T1000 (cell line): Measurements from ENCODE around the gene HTR3A.

Experiments
- DNase-seq: peaks from one replicate; lab custom pipeline; 2025; ENCODE audit warnings: mixed read lengths; lab: John Stamatoyannopoulos, UW

The HTR3A gene

DNA sequence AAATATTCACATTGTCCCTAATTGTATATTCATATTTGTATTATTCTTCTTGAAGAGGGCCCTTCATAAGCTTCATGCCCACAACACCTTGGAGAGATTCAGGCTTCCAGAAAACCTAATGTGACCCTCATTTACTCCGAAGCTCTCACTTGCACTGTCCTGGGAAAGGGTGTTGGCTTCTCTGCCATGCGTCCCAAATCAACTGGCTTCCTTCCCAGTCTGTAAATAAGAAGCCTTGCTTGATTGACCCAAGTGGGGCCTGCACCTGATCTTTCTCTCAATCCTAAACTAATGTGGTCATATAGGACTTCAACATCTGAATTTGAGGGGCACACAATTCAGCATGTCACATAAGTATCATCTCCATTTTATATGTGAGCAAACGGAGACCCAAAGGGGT, 44.1 kb downstream of the HTR3A start:
- DNase-seq: no peak

DNA sequence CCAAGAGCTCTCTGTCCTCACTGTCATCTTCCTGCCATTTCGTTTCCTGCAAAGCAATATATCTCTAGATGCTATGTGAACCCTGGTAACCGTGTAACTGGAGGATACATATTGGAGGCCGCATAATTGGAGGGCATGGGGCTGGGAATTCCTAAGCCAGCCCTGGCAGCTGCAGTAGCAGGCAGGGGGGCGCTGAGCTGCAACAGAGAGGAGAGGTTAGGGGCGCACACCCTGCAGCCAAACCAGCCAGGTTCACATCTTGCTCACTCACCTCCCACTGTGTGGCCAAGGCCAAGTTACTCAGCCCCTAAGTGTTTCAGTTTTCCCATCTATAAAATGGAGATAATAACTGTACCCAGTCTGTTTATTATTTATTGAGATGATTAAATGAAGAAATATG, 44.7 kb downstream of the HTR3A start:
- DNase-seq: no peak

DNA sequence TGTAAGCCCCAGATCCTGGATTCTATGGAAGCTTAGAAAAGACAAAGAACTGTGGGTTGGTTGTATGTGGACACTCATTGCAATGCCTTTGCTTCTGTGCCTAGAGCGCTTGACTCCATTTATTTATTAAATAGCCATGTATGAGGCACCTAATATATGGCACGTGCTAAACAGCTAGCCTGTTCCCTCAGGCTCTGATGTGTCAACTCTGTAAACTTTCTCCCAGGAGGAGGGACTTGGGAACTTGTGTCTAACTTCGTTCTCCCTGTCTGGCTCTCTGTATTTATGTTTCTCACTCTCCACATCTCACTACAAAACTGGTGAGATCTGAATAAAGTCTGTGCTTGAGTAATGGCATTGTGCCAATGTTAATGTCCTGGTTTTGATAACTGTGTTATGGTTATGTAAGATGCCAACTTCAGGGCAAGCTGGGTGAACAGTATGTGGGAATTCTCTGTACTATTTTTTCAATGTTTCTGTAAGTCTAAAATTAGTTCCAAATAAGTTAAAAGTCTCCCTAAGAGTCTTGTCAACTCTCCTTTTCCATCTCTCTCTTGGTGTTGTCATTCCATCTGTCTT, 50.5 kb downstream of the HTR3A start:
- DNase-seq: no peak

DNA sequence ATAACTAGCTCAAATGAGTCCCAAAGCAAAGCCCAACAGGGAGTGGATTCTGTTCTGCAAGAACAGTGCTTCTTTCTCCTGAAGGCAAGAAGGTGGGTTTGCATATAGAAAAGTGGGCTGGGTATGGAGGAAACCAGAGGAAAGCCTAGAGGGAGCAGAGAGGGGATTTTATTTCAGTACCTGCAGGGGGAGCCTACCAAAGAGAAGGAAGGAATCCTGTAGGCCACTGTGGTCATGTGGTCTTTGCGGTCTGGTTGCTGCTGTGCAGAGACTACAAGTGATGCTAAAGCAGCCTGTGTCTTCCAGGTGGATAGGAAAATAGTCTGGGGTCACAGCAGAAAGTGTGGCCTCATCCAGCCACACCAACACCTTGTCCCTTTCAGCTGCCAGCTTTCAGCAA, 51.4 kb downstream of the HTR3A start:
- no peak for DNase-seq

DNA sequence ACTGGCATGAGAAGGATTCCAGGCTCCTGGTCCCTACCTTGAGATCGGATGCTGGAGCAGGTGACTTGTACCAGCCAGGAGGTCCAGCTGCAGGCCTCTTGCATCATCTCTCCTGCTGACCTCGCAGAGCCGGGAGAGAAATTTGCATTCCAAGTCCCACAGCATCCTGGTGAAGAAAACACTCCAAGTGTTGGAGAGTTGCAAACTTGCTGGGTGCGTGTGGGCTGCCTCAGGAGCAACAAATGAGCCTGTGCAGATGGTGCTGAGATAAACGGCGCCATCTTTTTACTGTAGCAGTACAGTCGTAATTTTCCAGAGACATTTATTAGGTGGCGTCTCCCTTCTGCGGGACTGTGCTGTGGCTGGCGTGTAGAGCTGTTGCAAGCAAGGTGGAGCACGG, 52.5 kb downstream of the HTR3A start:
- no peak for DNase-seq

DNA sequence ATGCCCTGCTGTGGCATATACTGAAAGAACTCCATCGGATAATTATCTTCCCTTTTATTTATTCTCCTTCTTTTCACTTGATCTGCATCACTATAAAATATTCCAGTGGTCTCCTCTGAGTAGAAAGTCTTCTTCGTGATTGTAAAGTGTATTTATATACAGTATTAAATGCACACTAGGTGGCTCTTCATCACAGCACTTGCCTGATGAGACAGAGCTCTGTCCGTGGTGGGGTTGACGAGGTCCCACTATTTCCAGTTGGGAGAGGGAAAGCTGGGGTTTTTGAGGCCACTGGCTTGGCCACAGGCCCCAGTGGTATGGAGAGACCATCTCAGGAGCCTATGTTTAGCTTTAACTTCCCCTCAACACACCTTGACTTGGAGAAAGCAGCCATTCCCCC, 53.0 kb downstream of the HTR3A start:
- DNase-seq: no peak

DNA sequence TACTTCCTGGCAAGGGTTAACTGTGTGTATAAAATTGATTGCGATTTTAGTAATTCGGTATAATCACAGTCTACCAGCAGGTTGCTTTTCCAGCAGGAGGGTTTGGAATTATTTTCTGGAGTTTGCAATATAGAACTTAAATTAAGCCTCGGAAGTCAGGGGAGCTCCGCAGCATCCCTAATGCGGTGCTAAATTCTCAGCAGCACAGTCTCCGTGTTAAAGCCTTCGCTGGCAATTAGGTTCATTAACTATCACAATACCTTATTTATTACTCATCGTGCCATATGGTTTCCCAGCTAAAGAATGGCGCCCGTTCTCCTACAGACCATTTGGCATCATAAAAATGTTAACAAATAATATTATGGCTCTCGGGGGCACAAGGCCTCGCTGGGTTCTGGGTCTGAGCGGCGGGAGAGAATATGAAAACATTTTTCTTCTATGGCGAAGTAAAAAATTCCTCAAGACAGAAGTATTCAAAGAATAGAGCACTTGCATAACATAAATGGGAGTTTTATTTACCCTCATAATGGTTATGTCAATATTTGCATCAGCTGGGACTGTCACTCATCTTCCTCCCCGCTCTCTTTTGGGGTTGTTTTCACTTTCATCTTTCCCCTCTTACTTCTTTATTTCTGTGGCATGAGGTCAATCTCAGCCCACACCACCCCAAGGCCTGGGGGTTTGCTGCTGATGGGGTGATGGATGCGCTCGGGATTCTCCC, 56.5 kb downstream of the HTR3A start:
- DNase-seq: no peak

DNA sequence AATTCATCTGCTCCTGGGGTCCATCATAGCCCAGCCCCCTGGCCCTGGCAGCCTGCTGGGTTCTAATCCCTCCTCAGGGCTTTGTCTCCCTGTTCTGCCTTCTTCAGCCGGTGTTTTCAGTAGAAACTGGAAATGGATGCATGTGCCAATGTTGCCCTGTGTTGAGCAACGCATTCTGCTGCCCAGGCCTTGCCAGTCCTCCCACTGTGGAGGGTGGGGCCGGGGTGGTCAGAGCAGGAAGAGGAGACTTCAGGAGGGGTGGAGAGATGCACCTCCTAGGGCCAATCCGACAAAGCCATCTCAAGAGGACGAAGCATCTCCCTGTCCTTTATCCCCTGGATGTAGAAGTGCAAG, 57.0 kb downstream of the HTR3A start:
- DNase-seq: no peak

DNA sequence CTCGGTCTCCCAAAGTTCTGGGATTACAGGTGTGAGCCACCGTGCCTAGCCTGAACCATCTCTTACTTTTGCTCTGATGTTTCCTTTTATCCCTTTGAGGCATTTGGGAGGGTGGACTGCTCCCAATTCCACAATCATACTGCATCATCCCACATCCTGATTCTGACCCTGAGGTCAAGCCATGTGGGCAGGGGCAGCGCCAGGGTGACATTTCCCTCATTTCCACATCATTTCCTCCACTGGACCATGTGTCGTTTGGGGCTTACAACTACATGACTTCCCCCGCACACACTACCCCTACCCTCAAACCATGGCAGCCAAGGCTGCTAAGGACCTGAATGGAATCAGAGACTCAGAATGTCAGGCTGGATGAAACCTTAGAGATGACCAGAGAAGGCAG, 58.2 kb downstream of the HTR3A start:
- no peak for DNase-seq

DNA sequence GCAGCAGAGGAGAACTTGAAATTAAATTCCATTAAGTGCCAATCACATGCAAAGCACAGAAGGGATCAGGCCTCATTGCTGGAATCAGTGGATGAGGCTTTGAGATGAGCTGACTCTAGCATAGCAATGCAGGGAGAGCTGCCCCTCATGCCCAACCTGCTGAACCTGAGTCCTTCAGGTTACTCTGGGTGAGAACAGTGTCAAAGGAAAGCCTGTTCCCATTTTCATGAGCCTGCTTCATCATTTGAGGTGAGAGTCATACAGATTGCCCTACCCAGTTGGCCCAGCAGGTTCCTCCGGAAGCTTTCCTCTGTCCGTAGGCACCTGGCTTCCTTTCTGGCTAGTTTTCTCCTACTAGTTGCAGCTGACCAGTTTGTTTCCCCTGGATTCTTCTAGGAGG, 58.7 kb downstream of the HTR3A start:
- DNase-seq: no peak

DNA sequence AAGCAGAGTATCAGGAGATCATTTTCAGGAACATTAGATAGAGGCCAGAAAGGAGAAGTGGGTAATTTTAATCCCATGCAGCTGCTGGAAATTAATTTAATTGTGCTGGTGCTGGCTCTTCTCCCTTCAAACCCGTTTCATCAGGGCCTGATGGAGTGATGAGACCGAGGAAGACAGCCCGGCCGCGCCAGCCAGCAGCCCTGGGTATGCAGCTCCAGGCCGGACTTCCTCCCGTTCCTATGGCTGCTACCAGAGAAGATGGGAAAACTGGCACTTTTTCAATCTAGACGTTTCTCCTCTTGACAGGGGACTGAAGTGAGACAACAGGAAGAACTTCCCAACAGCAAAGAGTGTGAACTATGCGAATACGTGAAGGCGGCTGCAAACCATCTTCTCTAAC, 60.0 kb downstream of the HTR3A start:
- no peak for DNase-seq

DNA sequence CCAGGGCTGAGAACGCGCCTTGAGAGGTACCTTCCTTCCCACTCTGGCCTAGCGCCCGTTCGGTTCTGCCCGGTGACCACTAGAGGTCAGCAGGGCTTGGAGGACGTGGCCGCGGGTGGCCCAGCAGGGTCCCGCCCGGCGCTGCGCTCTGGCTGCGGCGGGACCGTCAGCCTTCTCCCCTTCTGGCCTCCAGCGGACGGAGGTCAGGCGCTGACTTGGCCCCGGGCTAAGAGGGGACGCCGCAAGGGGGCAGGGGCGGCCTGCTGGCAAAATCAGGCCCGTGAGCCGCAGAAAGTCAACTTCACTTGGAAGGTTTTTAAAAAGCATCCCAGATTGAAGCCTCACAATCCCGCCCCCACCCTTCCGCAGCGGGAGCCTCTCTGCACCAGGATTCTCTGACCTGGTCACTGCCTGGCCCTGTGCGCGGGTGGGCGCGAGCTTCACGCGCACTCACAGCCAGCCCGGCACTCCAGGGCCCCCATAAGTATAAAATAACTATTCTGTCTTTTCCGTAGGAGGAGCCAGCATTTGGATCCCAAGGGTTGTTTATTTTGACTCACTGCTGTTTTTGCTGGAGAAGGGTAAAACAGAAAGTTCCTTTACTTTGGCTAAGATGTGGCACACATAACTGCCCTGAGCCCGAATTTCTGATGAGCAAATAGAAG, 61.4 kb downstream of the HTR3A start:
- no peak for DNase-seq

DNA sequence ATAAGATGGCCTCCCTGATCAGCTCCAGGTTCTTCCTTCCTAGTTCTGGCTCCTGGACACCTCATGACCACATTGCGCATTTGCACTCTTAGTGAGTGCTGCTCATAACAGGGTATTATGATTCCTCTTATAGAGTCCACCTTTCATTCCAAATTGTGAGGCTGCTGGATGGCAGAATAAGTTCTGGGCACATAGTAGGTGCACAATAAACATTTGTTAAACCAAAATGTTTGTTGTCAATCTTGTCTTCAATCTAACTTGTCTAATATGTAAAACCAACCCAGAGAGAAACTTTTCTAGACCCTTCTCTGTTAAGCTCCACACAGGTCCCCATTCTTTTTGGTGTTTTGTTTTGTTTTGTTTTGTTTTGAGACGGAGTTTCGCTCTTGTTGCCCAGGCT, 62.0 kb downstream of the HTR3A start:
- DNase-seq: no peak

DNA sequence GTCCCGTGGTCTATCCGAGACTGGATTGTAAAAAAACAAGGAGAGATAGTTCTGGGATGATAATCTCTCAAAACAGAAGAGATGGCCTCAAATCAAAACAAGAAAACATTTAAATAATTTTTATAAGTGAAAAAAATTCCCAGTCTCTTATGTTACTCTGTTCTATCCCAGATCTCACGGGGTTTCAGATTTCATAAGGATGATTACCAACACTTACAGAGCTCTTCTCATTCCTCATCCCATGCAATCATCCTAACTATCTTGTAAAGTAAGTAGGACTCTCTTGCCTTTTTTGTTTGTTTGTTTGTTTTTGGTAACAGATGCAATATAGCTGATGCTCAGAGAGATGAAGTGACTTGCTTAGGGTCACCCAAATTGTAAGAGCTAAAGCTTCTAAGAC, 64.6 kb downstream of the HTR3A start:
- no peak for DNase-seq
